Fibroblast of lung (primary cell): Measurements from ENCODE around the gene ZDHHC14.

Experiments used
- EZH2 ChIP-seq: IDR thresholded peaks from 2 replicates; pipeline ENCODE4 v1.5.1; 2012; ENCODE audit warnings: low read length, control low read depth, mild to moderate bottlenecking; ENCODE audit errors: missing control alignments
- TF ChIP-seq, protein P1 (sequence below), 2 donors: IDR thresholded peaks in 1 of 2; conservative IDR thresholded peaks in 1 of 2; 1 replicate in 1 of 2; 2 replicates in 1 of 2; pipeline ENCODE4 v1.5.1; 2011 to 2012; ENCODE audit warnings: low read length in 2 of 2, control low read depth in 1 of 2, inconsistent platforms in 1 of 2, low read depth in 1 of 2, mild to moderate bottlenecking in 1 of 2

DNA sequence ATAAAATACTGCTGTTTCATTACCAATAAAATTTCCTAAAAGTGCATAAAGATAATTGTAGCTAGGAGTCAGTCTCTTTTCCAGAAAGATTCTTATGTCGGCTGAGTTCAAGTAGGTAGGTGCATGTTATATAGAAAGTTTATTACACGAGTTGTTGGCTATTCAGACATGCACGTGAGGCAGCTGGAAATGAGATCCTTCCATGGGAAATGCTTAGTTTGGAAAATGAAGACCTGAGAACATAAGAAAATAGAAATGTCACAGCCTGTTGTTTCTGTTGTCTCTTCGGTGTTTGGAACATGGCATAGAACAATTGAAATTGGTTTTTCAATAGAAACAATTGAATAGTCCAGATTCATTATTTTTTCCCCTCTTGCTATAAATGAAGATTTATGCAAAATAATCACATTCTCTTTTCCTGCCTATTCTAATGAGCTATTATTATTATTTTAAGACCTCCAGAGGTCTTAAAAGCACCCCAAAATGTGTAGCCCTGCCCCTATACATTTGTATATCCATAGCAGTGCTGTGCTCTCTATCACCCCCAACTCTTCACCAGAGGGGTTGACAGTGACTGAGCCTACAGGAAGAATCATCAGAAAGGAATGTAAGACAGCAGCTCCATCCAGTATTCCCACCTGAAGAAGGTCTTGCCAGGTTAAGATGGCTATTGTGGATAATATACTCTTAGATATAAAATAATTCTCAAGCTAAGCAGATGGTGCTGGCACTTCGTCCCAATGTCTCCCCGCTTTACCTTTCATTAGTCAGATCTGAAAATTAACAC is 82.2 kb downstream of the ZDHHC14 start:
- TF ChIP-seq, protein P1, sequence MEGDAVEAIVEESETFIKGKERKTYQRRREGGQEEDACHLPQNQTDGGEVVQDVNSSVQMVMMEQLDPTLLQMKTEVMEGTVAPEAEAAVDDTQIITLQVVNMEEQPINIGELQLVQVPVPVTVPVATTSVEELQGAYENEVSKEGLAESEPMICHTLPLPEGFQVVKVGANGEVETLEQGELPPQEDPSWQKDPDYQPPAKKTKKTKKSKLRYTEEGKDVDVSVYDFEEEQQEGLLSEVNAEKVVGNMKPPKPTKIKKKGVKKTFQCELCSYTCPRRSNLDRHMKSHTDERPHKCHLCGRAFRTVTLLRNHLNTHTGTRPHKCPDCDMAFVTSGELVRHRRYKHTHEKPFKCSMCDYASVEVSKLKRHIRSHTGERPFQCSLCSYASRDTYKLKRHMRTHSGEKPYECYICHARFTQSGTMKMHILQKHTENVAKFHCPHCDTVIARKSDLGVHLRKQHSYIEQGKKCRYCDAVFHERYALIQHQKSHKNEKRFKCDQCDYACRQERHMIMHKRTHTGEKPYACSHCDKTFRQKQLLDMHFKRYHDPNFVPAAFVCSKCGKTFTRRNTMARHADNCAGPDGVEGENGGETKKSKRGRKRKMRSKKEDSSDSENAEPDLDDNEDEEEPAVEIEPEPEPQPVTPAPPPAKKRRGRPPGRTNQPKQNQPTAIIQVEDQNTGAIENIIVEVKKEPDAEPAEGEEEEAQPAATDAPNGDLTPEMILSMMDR (conservative IDR thresholded peaks at IDR 0.05 in 1 of 2, IDR thresholded peaks at IDR 0.05 in 1 of 2; ENCODE audit: low read depth in 1 of 2, low read length in 2 of 2): no peak
- TF ChIP-seq EZH2: no peak
